Muscle layer of duodenum (tissue), 2 donors: Measurements from ENCODE around the gene HDAC1.
"Not testable (repeated sequence)": the region's sequence is repeated elsewhere in the genome, so short reads cannot be mapped to it uniquely, and the experiment has no call there.

Source experiments
- H3K27ac ChIP-seq: one replicate; pipeline ENCODE4 v1.7.0; 2013; ENCODE audit warnings: mild to moderate bottlenecking, low read length
- H3K27me3 ChIP-seq: one replicate; pipeline ENCODE4 v1.7.0; 2013; ENCODE audit warnings: low read depth, mild to moderate bottlenecking, control low read depth, low read length
- H3K36me3 ChIP-seq, 2 donors: one replicate each; pipeline ENCODE4 v1.7.0; 2013; ENCODE audit warnings: low read length in 2 of 2, control low read depth in 1 of 2, mild to moderate bottlenecking in 1 of 2; ENCODE audit not compliant: insufficient read depth in 2 of 2, control insufficient read depth in 1 of 2
- H3K4me1 ChIP-seq, 2 donors: one replicate each; pipeline ENCODE4 v1.7.0; 2013; ENCODE audit warnings: low read length in 2 of 2, mild to moderate bottlenecking in 2 of 2, control low read depth in 1 of 2, moderate library complexity in 1 of 2; ENCODE audit not compliant: insufficient read depth in 2 of 2, control insufficient read depth in 1 of 2
- H3K4me3 ChIP-seq, 2 donors: one replicate each; pipeline ENCODE4 v1.7.0; 2013; ENCODE audit warnings: low read length in 2 of 2, low read depth in 1 of 2, mild to moderate bottlenecking in 1 of 2
- H3K9me3 ChIP-seq, 2 donors: one replicate each; pipeline ENCODE4 v1.7.0; 2013; ENCODE audit warnings: low read length in 2 of 2, control low read depth in 1 of 2, mild to moderate bottlenecking in 1 of 2; ENCODE audit not compliant: control insufficient read depth in 1 of 2
- donor health status: healthy.

The HDAC1 gene

DNA sequence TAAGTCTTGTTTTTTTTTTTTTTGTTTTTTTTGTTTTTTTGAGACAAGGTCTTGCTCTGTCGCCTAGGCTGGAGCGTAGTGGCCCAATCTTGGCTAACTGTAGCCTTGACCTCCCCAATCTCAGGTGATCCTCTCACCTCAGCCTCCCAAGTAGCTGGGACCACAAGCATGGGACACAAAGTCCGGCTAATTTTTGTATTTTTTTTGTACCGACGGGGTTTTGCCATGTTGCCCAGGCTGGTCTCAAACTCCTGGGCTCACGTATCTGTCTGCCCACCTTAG, 34.7 kb upstream of the HDAC1 start:
- Histone ChIP-seq H3K4me1 (no peaks in the 10 kb centered on the region), H3K4me3 (no peak overlapping the region), H3K9me3 (no peaks in the 10 kb centered on the region), H3K27me3 (no peaks in the 10 kb centered on the region), H3K36me3 (no peaks in the 10 kb centered on the region), H3K27ac (no peak overlapping the region)

DNA sequence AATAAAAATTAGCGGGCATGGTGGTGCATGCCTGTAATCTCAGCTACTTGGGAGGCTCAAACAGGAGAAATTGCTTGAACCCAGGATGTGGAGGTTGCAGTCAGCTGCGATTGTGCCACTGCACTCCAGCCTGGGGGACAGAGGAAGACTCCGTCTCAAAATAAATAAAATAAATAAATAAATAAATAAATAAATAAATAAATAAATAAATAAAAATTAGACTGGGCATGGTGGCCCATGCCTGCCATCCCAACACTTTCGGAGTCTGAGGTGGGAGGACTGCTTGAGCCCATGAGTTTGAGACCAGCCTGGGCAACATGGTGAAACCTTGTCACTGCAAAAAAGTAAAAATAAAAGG, 28.7 kb upstream of the HDAC1 start:
- H3K27me3 ChIP-seq, H3K4me1 ChIP-seq, H3K36me3 ChIP-seq, H3K27ac ChIP-seq, H3K9me3 ChIP-seq, H3K4me3 ChIP-seq: not testable (repeated sequence)

DNA sequence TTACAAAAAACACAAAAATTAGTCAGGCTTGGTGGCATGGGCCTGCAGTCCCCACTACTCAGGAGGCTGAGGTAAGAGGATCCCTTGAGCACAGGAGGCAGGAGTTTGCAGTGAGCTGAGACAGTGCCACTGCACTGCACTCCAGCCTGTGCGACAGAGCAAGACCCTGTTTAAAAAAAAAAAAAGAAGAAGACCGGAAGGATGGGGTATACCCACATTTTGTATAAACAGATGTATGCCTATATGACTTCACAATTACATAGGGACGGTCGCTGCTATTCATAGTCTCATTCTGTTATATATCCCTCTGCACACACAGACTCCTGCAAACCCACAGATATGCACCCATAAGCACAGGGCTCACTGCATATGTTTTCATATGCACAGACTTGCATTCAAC, 28.1 kb upstream of the HDAC1 start:
- no peak overlapping the region for H3K27ac ChIP-seq

DNA sequence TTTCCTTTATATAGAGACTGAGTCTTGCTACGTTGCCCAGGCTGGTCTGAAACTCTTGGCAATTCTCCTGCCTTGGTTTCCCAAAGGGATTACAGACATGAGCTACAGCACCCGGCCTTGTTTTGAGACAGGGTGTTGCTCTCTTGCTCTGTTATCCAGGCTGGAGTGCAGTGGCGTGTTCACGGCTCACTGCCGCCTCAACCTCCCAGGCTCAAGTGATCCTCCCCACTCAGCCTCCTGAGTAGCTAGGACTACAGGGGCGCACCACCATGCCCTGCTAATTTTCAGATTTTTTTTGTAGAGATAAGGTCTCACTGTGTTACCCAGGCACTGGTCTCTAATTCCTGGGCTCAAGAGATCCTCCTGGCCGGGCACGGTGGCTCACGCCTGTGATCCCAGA, 26.0 kb upstream of the HDAC1 start:
- Histone ChIP-seq H3K36me3 (no peaks in the 10 kb centered on the region), H3K27ac (no peak overlapping the region), H3K27me3 (no peaks in the 10 kb centered on the region), H3K4me3 (no peak overlapping the region), H3K9me3 (no peaks in the 10 kb centered on the region), H3K4me1 (no peaks in the 10 kb centered on the region)

More for the DNA sequence above, 28.1 kb upstream of the HDAC1 start:
- Histone ChIP-seq H3K36me3 (no peaks in the 10 kb centered on the region), H3K4me1 (no peaks in the 10 kb centered on the region), H3K9me3 (no peaks in the 10 kb centered on the region), H3K27me3 (no peaks in the 10 kb centered on the region), H3K4me3 (no peak overlapping the region)

DNA sequence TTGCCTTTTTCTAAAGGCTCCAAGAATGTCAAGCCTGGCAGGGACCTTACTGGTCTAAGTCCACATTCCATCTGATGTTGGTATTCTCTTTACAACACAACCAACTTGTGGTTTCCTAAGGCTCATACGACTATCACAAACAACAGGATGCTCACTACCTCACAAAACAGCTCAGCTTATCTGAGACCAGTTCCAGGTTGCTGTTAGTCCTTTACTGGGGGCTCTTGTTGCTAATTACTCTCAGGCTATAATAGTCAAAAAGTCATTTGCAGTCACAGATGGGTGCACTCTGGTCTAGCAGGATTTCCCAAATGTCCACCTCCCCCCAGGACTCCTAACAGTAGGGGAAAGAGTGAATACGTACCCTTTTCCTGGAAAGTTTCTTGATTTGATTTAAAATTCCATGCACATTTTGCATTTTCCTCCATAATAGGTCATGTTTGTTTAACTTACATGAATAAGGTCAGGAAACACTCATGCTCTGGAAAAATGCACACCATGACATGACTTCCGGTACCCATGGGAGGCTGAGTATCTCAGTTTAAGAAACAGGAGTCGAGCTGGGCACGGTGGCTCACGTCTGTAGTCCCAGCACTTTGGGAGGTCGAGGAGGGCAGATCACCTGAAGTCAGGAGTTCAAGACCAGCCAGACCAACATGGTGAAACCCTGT, 24.8 kb upstream of the HDAC1 start:
- H3K27ac ChIP-seq = no peak overlapping the region

DNA sequence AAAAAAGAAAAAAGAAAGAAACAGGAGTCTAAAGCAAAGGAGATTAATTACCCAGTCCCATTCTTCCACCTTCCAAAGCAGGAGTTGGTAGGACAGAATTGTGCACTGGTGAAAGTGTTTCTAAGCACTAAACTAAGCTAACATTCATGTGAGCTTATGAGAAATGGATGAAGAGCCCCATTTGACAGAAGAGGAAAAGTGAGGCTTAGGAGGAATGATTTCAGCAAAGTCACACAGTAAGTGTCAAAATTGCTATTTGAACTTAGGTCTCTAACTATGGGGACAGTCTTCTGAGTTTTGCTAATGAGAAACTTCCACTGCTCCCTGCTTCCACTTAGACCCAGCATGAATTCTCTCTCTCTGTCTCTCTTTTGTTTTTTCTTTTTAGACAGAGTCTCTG, 22.1 kb upstream of the HDAC1 start:
- Histone ChIP-seq H3K4me1 (no peaks in the 10 kb centered on the region), H3K27ac (no peak overlapping the region)

More for the DNA sequence above, 24.8 kb upstream of the HDAC1 start:
- Histone ChIP-seq H3K9me3 (no peaks in the 10 kb centered on the region), H3K4me3 (no peak overlapping the region), H3K36me3 (no peaks in the 10 kb centered on the region), H3K4me1 (no peaks in the 10 kb centered on the region), H3K27me3 (no peaks in the 10 kb centered on the region)

GRCh38 chr1:32272557-32273390, 19.1 kb upstream of the HDAC1 start:
- H3K36me3 ChIP-seq = no peaks in the 10 kb centered on the region
- H3K4me3 ChIP-seq = no peak overlapping the region
- peaks cover 9% of the 10 kb centered on the region for H3K27me3 ChIP-seq
- no peak overlapping the region for H3K27ac ChIP-seq
- no peaks in the 10 kb centered on the region for H3K4me1 ChIP-seq
- no peaks in the 10 kb centered on the region for H3K9me3 ChIP-seq

More for the DNA sequence above, 22.1 kb upstream of the HDAC1 start:
- H3K4me3 ChIP-seq = no peak overlapping the region
- no peaks in the 10 kb centered on the region for H3K9me3 ChIP-seq
- H3K36me3 ChIP-seq = no peaks in the 10 kb centered on the region
- no peaks in the 10 kb centered on the region for H3K27me3 ChIP-seq

- no peaks in the 10 kb centered on the region for H3K4me1 ChIP-seq
- no peak overlapping the region for H3K27ac ChIP-seq
- no peak overlapping the region for H3K4me3 ChIP-seq
- H3K36me3 ChIP-seq = no peaks in the 10 kb centered on the region
- peaks cover 9% of the 10 kb centered on the region for H3K27me3 ChIP-seq
- no peaks in the 10 kb centered on the region for H3K9me3 ChIP-seq
Measured at GRCh38 chr1:32273391-32274208, 18.3 kb upstream of the HDAC1 start.

DNA sequence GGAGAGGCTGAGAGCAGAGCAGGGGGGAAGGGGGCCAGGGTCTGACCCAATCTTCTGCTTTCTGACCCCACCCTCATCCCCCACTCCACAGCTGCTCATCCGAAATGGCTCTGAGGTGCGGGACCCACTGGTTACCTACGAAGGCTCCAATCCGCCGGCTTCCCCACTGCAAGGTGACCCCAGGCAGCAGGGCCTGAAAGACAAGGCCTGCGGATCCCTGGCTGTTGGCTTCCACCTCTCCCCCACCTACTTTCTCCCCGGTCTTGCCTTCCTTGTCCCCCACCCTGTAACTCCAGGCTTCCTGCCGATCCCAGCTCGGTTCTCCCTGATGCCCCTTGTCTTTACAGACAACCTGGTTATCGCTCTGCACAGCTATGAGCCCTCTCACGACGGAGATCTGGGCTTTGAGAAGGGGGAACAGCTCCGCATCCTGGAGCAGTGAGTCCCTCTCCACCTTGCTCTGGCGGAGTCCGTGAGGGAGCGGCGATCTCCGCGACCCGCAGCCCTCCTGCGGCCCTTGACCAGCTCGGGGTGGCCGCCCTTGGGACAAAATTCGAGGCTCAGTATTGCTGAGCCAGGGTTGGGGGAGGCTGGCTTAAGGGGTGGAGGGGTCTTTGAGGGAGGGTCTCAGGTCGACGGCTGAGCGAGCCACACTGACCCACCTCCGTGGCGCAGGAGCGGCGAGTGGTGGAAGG, 17.1 kb upstream of the HDAC1 start:
- Histone ChIP-seq H3K4me3 (no peak overlapping the region), H3K9me3 (no peaks in the 10 kb centered on the region), H3K36me3 (no peaks in the 10 kb centered on the region), H3K4me1 (no peaks in the 10 kb centered on the region), H3K27me3 (peaks cover 9% of the 10 kb centered on the region), H3K27ac (no peak overlapping the region)

GRCh38 chr1:32275424-32275823, 16.5 kb upstream of the HDAC1 start:
- no peaks in the 10 kb centered on the region for H3K36me3 ChIP-seq
- H3K27ac ChIP-seq = no peak overlapping the region
- H3K9me3 ChIP-seq = no peaks in the 10 kb centered on the region
- no peak overlapping the region for H3K4me3 ChIP-seq
- H3K4me1 ChIP-seq = no peaks in the 10 kb centered on the region
- H3K27me3 ChIP-seq = peaks cover 9% of the 10 kb centered on the region
